Adrenal gland (tissue), 9 donors: ENCODE data around the gene LOC128125822.

Experiments
- DNase-seq, 7 donors: peaks; one replicate each; pipeline ENCODE4 v3.0.0-alpha.2; 2019 to 2020
- H3K27ac ChIP-seq, 5 donors: fragments of 200-600 bp; sonication (generic) in 4 of 5; 1 replicate in 3 of 5; 2 replicates in 2 of 5; pipeline versions ENCODE4 v1.5.1 to v1.8.0; 2016 to 2020; ENCODE audit warnings: mild to moderate bottlenecking in 1 of 5
- H3K27me3 ChIP-seq: fragments of 200-600 bp; 2 replicates; pipeline ENCODE4 v1.8.0; 2021
- H3K36me3 ChIP-seq, 2 donors: fragments of 200-600 bp; replicated peaks in 1 of 2; 1 replicate in 1 of 2; 2 replicates in 1 of 2; pipeline versions ENCODE4 v1.5.1 to v1.8.0; 2018 to 2022
- H3K4me1 ChIP-seq, 2 donors: fragments of 200-600 bp; replicated peaks in 1 of 2; 1 replicate in 1 of 2; 2 replicates in 1 of 2; pipeline versions ENCODE4 v1.5.1 to v1.8.0; 2018 to 2021
- H3K4me3 ChIP-seq, 4 donors: fragments of 200-600 bp; sonication (generic) in 3 of 4; one replicate each; pipeline ENCODE4 v1.5.1; 2016 to 2018
- H3K9me3 ChIP-seq, 3 donors: fragments of 200-600 bp; sonication (generic) in 1 of 3; replicated peaks in 1 of 3; 1 replicate in 2 of 3; 2 replicates in 1 of 3; pipeline versions ENCODE4 v1.5.1 to v1.8.0; 2016 to 2021
- POLR2A ChIP-seq, 2 donors: fragments of 450-650 bp; IDR thresholded peaks; one replicate each; pipeline ENCODE4 v1.6.1; 2017; ENCODE audit warnings: antibody characterized with exemption in 2 of 2, mild to moderate bottlenecking in 2 of 2, moderate library complexity in 1 of 2
- WGBS, 4 donors: extraction: QIAGEN DNeasy Blood & Tissue Kit in 2 of 4; methylation state at CpG; one replicate each; pipeline versions ENCODE4 v1.1.5 to v1.1.7; 2013 to 2017; 5-methylcytosine and 5-hydroxymethylcytosine counted together
- intact Hi-C, 2 donors: fragments of 100-400 bp; cut with DNase I; formaldehyde crosslinking; loops; one replicate each; pipeline versions ENCODE4 v1.14.1 to v1.15.0; 2022 to 2023
- TF ChIP-seq, protein P1 (sequence below), 6 experiments: fragments of 450-650 bp in 4 of 6; fragments of 200-600 bp in 2 of 6; sonication (generic) in 1 of 6; IDR thresholded peaks; 1 replicate in 5 of 6; 2 replicates in 1 of 6; pipeline versions ENCODE4 v1.5.1 to v1.8.0; 2016 to 2021; ENCODE audit warnings: antibody characterized with exemption in 6 of 6, mild to moderate bottlenecking in 2 of 6, moderate library complexity in 1 of 6
- donor health status: healthy with polysubstance abuse.
- donor health status: Bipolar disorder and iron deficiency.
- donor health status: DM: yes; HTN: yes; CAD: no.
- donor health status: DM: no; HTN: no; CAD: no.
- donor health status: DM: no; HTN: no; CAD: no.

LOC128125822 gene

GRCh38 chr6:63546236-63546635 lies 26.0 kb upstream of the LOC128125822 start:
- TF ChIP-seq, protein P1, sequence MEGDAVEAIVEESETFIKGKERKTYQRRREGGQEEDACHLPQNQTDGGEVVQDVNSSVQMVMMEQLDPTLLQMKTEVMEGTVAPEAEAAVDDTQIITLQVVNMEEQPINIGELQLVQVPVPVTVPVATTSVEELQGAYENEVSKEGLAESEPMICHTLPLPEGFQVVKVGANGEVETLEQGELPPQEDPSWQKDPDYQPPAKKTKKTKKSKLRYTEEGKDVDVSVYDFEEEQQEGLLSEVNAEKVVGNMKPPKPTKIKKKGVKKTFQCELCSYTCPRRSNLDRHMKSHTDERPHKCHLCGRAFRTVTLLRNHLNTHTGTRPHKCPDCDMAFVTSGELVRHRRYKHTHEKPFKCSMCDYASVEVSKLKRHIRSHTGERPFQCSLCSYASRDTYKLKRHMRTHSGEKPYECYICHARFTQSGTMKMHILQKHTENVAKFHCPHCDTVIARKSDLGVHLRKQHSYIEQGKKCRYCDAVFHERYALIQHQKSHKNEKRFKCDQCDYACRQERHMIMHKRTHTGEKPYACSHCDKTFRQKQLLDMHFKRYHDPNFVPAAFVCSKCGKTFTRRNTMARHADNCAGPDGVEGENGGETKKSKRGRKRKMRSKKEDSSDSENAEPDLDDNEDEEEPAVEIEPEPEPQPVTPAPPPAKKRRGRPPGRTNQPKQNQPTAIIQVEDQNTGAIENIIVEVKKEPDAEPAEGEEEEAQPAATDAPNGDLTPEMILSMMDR (IDR thresholded peaks at IDR 0.05): no peak
- TF ChIP-seq POLR2A (IDR thresholded peaks at IDR 0.05): no peak
- H3K27me3 ChIP-seq: no peaks in the 10 kb centered on the region
- 91 to 98% (median 96%) methylated on average over 6 of the region's 6 CpGs for WGBS, 4 donors
- no peaks in the 10 kb centered on the region for H3K4me1 ChIP-seq
- H3K36me3 ChIP-seq: no peaks in the 10 kb centered on the region
- H3K27ac ChIP-seq: no peak overlapping the region
- no peak for DNase-seq
- intact Hi-C loops: no loop called here
- no peaks in the 10 kb centered on the region for H3K9me3 ChIP-seq
- no peak overlapping the region for H3K4me3 ChIP-seq

DNA sequence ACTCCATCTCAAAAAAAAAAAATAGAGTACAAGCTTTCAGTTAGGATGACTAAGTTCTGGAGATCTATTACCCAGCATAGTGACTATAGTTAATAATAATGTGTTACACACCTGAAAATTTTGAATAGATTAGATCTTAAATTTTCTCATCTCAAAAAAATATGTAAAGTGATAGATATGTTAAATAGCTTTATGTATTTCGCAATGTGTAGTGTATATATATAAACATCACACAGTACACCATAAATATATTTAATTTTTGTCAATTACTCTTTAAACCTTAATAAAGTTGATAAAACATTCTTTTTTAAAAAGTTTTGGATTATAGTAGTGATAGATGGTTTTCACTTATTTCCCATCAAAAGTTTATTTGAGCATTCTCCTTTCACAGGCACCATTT lies 25.6 kb upstream of the LOC128125822 start:
- Histone ChIP-seq H3K9me3 (no peaks in the 10 kb centered on the region), H3K27ac (no peak overlapping the region), H3K27me3 (no peaks in the 10 kb centered on the region), H3K4me1 (no peaks in the 10 kb centered on the region), H3K36me3 (no peaks in the 10 kb centered on the region), H3K4me3 (no peak overlapping the region)
- DNase-seq: no peak
- TF ChIP-seq, protein P1 (IDR thresholded peaks at IDR 0.05): no peak
- no peak for TF ChIP-seq POLR2A (IDR thresholded peaks at IDR 0.05)
- 89 to 91% (median 91%) methylated on average over 1 of the region's 1 CpG for WGBS, 4 donors
- intact Hi-C loops: no loop called here

DNA sequence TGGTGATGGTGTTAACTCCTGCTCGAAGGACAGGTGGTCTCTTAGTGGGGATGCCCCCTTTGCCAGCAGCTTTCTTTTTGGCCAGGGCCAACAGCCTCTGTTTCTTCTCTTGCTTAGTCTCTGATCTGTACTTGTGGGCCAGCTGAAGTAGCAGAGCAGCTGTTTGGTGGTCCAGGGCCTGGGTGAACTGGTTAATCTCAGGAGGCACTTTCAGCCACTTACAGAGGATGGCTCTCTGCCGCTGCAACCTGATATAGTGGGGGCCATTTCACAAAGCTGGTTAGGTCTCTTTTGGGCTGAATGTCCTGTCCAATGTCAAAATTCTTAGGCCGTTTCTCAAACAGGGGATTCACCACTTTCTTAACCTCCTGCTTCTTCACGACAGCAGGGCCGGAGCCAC lies 23.2 kb upstream of the LOC128125822 start:
- no peaks in the 10 kb centered on the region for H3K27me3 ChIP-seq
- whole genome bisulfite sequencing, 4 donors: 87 to 91% (median 90%) methylated on average over 5 of the region's 5 CpGs
- H3K4me3 ChIP-seq: no peak overlapping the region
- no peak for DNase-seq
- no peaks in the 10 kb centered on the region for H3K9me3 ChIP-seq
- H3K27ac ChIP-seq: no peak overlapping the region
- intact Hi-C loops: no loop called here
- no peaks in the 10 kb centered on the region for H3K36me3 ChIP-seq
- H3K4me1 ChIP-seq: no peaks in the 10 kb centered on the region
- TF ChIP-seq POLR2A (IDR thresholded peaks at IDR 0.05): no peak
- TF ChIP-seq, protein P1 (IDR thresholded peaks at IDR 0.05): no peak

DNA sequence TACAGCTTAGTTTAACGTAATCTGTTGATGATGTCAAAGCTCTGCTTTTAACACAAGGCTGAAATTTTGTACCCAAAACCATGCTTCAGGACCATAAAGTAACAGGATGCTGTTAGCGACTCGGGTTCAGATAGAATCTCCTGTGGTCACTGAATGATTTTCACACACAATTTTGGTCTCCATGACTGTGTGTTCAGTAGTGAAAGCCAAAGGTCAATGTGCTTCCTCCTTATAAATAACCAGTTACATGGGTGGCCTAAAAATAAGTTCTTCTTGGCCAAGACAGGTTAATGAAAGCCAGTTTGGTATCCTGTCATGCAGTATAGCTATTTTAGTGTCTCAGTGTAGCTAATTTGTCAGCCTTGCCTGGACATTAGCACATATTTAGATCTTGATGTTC lies 19.1 kb upstream of the LOC128125822 start:
- TF ChIP-seq POLR2A (IDR thresholded peaks at IDR 0.05): no peak
- TF ChIP-seq, protein P1 (IDR thresholded peaks at IDR 0.05): no peak
- H3K27ac ChIP-seq: no peak overlapping the region
- DNase-seq: no peak
- H3K4me3 ChIP-seq: no peak overlapping the region
- H3K9me3 ChIP-seq: no peaks in the 10 kb centered on the region
- H3K36me3 ChIP-seq: no peaks in the 10 kb centered on the region
- WGBS, 4 donors: 78 to 88% (median 85%) methylated on average over 3 of the region's 3 CpGs
- H3K4me1 ChIP-seq: no peaks in the 10 kb centered on the region
- H3K27me3 ChIP-seq: no peaks in the 10 kb centered on the region
- intact Hi-C loops: no loop called here
